Tibial nerve (tissue), 3 donors: ENCODE results near the gene ZBTB48.

Experiments used
- CTCF ChIP-seq, 5 experiments: fragments of 200-600 bp in 3 of 5; fragments of 450-650 bp in 2 of 5; sonication (generic) in 3 of 5; IDR thresholded peaks; one replicate each; pipeline ENCODE4 v1.5.1; 2016 to 2019; ENCODE audit warnings: antibody characterized with exemption in 5 of 5, mild to moderate bottlenecking in 3 of 5, moderate library complexity in 2 of 5
- POLR2A ChIP-seq, 2 donors: fragments of 450-650 bp; IDR thresholded peaks; one replicate each; pipeline ENCODE4 v1.6.1; 2017; ENCODE audit warnings: antibody characterized with exemption in 2 of 2, mild to moderate bottlenecking in 2 of 2, moderate library complexity in 2 of 2

GRCh38 chr1:6631058-6631457 lies 51.3 kb downstream of the ZBTB48 start:
- TF ChIP-seq POLR2A (IDR thresholded peaks at IDR 0.05) (no peak), CTCF (IDR thresholded peaks at IDR 0.05) (no peak)
